Ovary (tissue), 9 donors: ENCODE measurements around the gene ATP11C. TPM values are rescaled to one million over a fixed set of nuclear protein-coding genes. Genes with fewer than 3 reads are reported as not detected.

Experiments used
- DNase-seq, 5 donors: peaks; one replicate each; pipeline ENCODE4 v3.0.0-alpha.2; 2019 to 2020
- H3K27ac ChIP-seq, 2 donors: fragments of 200-600 bp; one replicate each; pipeline versions ENCODE4 v1.5.1 to v1.8.0; 2019 to 2022
- H3K27me3 ChIP-seq: fragments of 200-600 bp; one replicate; pipeline ENCODE4 v1.8.0; 2022
- H3K36me3 ChIP-seq: fragments of 200-600 bp; sonication (generic); one replicate; pipeline ENCODE4 v1.5.1; 2019
- H3K4me1 ChIP-seq: one replicate; pipeline ENCODE4 v1.8.1; 2013; ENCODE audit warnings: mild to moderate bottlenecking, moderate library complexity; ENCODE audit not compliant: insufficient read depth
- H3K4me3 ChIP-seq: fragments of 200-600 bp; sonication (generic); one replicate; pipeline ENCODE4 v1.5.1; 2017
- H3K9me3 ChIP-seq, 2 donors: fragments of 200-600 bp in 1 of 2; sonication (generic) in 1 of 2; one replicate each; pipeline versions ENCODE4 v1.5.1 to v1.8.1; 2013 to 2019; ENCODE audit warnings: mild to moderate bottlenecking in 1 of 2, moderate library complexity in 1 of 2
- EP300 ChIP-seq: sonication (generic); formaldehyde crosslinking; IDR thresholded peaks from one replicate; pipeline ENCODE4 v1.6.1; 2017; ENCODE audit warnings: antibody characterized with exemption
- POLR2A ChIP-seq: fragments of 450-650 bp; IDR thresholded peaks from one replicate; pipeline ENCODE4 v1.6.1; 2017; ENCODE audit warnings: antibody characterized with exemption, mild to moderate bottlenecking, moderate library complexity
- WGBS, 3 donors: extraction: QIAGEN DNeasy Blood & Tissue Kit in 1 of 3; methylation state at CpG; one replicate each; pipeline versions ENCODE4 v1.1.5 to v1.1.7; 2013 to 2017; 5-methylcytosine and 5-hydroxymethylcytosine counted together
- intact Hi-C, 4 donors: fragments of 100-400 bp; cut with DNase I; formaldehyde crosslinking; loops; one replicate each; pipeline versions ENCODE4 v1.11.0 to v1.15.1; 2022 to 2023
- polyA plus RNA-seq, 2 donors: library from polyadenylated mRNA; stranded (reverse); fragments of 200-250 nt in 1 of 2; fragments of 350-450 nt in 1 of 2; fragmentation: Illumina TruSeq in 1 of 2; extraction: RNeasy Lipid Tissue Mini Kit (QIAGEN cat#74804) in 1 of 2; gene quantifications; one replicate each; pipeline ENCODE4 v1.2.3, GENCODE V29; 2013 to 2014
- total RNA-seq, 7 donors: library from RNA; depleted of rRNA in 2 of 7; stranded (reverse); fragments of >200 nt in 2 of 7; fragmentation: NEBNext Ultra II Directional in 3 of 7; extraction: Animal tissue kit (Norgen Biotek cat#: 25700) in 3 of 7; gene quantifications; one replicate each; pipeline versions ENCODE4 v1.1.0 to v1.2.4, GENCODE V29; 2016 to 2023
- TF ChIP-seq, protein P1 (sequence below), 3 donors: fragments of 450-650 bp in 2 of 3; fragments of 200-600 bp in 1 of 3; IDR thresholded peaks; one replicate each; pipeline versions ENCODE4 v1.5.1 to v1.8.0; 2016 to 2022; ENCODE audit warnings: antibody characterized with exemption in 3 of 3, mild to moderate bottlenecking in 1 of 3
- donor health status: DM: no; HTN: no; CAD: no; lungs with moderate emphysema.
- donor health status: DM: no; HTN: no; CAD: no.
- donor health status: Bipolar disorder and iron deficiency.
- donor health status: DM: yes; HTN: yes; CAD: no.
- donor health status: DM: no; HTN: no; CAD: no.
- donor health status: DM: yes; HTN: yes; CAD: no.

The ATP11C gene
- total and polyA plus RNA-seq, 9 donors: 13.0 to 34.7 (median 22.9) TPM

DNA sequence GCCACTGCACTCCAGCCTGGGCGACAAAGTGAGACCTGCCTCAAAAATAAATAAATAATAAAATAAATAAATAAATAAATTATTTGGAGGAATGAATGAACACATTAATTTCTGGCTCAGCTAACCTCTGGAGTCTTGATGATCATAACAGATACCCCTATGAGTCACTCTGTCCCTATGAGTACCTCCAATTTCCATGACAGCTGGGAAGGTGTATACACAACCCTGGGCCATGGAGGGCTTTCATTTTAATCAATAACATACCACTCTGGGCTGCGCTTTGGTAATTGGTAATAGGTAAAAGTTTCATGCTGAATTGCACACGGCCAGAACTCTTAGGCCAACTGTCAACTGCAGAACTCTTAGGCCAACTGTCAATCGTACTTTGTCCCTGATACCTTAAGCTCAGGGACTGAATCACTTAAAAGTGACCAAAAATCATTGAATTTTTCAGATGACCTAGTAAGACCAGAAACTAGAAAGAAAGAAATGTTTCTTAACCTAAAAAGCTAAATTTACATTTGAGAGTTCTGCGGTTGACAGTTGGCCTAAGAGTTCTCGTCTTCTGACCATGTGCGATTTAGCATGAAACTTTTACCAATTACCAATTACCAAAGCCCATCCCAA is 112.4 kb downstream of the ATP11C start:
- no peak overlapping the region for H3K4me3 ChIP-seq
- no peak for DNase-seq
- no peak overlapping the region for H3K27ac ChIP-seq
- no peaks in the 10 kb centered on the region for H3K9me3 ChIP-seq
- H3K4me1 ChIP-seq: no peaks in the 10 kb centered on the region
- H3K27me3 ChIP-seq: no peaks in the 10 kb centered on the region
- no peaks in the 10 kb centered on the region for H3K36me3 ChIP-seq
- intact Hi-C loops: no loop called here
- no peak for TF ChIP-seq EP300
- TF ChIP-seq, protein P1, sequence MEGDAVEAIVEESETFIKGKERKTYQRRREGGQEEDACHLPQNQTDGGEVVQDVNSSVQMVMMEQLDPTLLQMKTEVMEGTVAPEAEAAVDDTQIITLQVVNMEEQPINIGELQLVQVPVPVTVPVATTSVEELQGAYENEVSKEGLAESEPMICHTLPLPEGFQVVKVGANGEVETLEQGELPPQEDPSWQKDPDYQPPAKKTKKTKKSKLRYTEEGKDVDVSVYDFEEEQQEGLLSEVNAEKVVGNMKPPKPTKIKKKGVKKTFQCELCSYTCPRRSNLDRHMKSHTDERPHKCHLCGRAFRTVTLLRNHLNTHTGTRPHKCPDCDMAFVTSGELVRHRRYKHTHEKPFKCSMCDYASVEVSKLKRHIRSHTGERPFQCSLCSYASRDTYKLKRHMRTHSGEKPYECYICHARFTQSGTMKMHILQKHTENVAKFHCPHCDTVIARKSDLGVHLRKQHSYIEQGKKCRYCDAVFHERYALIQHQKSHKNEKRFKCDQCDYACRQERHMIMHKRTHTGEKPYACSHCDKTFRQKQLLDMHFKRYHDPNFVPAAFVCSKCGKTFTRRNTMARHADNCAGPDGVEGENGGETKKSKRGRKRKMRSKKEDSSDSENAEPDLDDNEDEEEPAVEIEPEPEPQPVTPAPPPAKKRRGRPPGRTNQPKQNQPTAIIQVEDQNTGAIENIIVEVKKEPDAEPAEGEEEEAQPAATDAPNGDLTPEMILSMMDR (IDR thresholded peaks at IDR 0.05): no peak
- TF ChIP-seq POLR2A: no peak
- WGBS, 3 donors: 87 to 92% (median 89%) methylated on average over 7 of the region's 7 CpGs

DNA sequence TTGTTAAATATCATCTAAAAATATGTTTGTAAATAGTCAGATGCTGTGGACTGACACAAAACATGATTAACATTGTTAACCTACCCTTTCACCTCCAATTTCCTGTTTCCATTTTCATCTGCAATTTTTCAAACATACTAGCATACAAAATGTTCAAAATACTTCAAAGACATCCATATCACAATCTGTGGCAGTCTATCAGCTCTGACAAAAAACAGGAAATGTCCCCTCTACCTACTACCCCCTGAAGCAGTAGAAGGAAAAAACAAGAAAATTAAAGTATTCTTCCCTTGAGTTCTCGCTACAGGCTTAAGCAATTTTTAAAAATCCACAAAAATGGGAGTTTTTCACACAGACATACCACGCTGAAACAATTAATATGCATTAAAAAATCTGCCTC is 116.6 kb downstream of the ATP11C start:
- no peak for DNase-seq
- 70 to 75% (median 74%) methylated on average over 2 of the region's 2 CpGs for WGBS, 3 donors
- Histone ChIP-seq H3K4me3 (no peak overlapping the region), H3K27ac (no peak overlapping the region), H3K27me3 (no peaks in the 10 kb centered on the region), H3K36me3 (no peaks in the 10 kb centered on the region), H3K4me1 (no peaks in the 10 kb centered on the region), H3K9me3 (no peaks in the 10 kb centered on the region)
- intact Hi-C loops: no loop called here
- no peak for TF ChIP-seq POLR2A
- no peak for TF ChIP-seq EP300
- TF ChIP-seq, protein P1 (IDR thresholded peaks at IDR 0.05): no peak

DNA sequence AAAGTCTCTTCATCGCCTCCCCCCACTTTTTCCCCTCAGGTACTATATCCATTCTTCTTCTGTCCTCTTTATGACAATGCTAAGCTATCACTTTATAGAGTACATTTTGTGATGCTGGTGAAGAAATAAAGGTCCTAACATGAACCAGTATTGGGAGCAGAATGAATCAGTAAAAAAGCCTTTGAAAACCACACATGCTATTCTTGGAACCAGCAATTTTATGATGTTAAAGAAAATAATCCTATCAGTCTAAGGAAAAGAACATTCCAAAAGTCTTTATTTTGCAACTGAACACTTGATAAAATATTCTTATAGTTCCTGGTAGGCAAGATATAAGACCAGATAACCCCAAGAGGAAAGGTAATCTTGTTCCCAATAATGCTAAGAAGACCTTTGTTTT is 117.1 kb downstream of the ATP11C start:
- H3K4me3 ChIP-seq: no peak overlapping the region
- no peaks in the 10 kb centered on the region for H3K36me3 ChIP-seq
- 83 to 90% (median 88%) methylated on average over 1 of the region's 1 CpG for WGBS, 3 donors
- intact Hi-C loops: no loop called here
- H3K4me1 ChIP-seq: no peaks in the 10 kb centered on the region
- no peak for TF ChIP-seq POLR2A
- no peak for TF ChIP-seq EP300
- TF ChIP-seq, protein P1 (IDR thresholded peaks at IDR 0.05): no peak
- no peak for DNase-seq
- H3K27ac ChIP-seq: no peak overlapping the region
- no peaks in the 10 kb centered on the region for H3K27me3 ChIP-seq
- no peaks in the 10 kb centered on the region for H3K9me3 ChIP-seq

DNA sequence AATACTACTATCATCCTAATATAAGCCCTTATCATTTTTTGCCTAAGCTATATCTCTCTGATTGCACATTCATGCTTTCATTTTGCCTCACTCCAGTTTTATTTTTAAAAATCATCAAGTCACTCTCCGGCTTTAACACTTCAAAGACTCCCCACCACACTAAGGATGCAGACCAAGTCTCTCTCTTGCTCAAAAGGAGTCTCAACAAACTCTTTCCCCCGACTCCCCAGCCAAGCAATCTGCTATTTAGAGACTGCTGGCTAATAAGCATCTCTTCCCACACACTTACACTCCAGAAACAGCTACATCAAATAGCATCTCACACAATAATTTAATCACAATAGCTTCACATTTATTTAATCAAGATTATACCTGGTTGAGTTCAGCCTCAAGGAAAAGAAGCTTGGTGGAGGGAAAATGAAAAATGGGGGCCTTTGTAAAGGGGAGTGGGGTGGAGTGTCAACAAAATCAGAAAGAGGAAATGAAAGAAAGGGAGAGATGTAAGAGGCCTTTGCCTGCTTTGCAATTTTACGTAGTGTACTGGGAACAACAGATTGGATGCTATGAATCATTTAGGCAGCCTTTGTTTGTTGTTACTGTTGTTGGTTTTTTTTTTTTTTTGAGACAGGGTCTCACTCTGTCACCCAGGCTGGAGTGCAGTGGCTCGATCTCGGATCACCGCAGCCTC is 120.8 kb downstream of the ATP11C start:
- WGBS, 3 donors: 79 to 83% (median 81%) methylated on average over 6 of the region's 6 CpGs
- no peaks in the 10 kb centered on the region for H3K36me3 ChIP-seq
- TF ChIP-seq, protein P1 (IDR thresholded peaks at IDR 0.05): no peak
- no peak for TF ChIP-seq POLR2A
- TF ChIP-seq EP300: no peak
- intact Hi-C loops: no loop called here
- H3K27me3 ChIP-seq: no peaks in the 10 kb centered on the region
- H3K9me3 ChIP-seq: no peaks in the 10 kb centered on the region
- no peaks in the 10 kb centered on the region for H3K4me1 ChIP-seq
- no peak for DNase-seq
- H3K27ac ChIP-seq: no peak overlapping the region
- no peak overlapping the region for H3K4me3 ChIP-seq
